Stimulated activated effector memory CD8-positive, alpha-beta T cell treated with anti-CD3 and anti-CD28 coated beads, Interleukin-12 subunit alpha, Interleukin-12 subunit beta, amount 100 ng/mL, for 72 hours (primary cell): ENCODE results near the gene LIN54.
A peak's percentile ranks its signal among the peaks of the same experiment; 100 is the strongest.
"Not testable (repeated sequence)": the region's sequence is repeated elsewhere in the genome, so short reads cannot be mapped to it uniquely, and the experiment has no call there.

Experiments
- ATAC-seq: fragments of 150-1000 bp; cut with Tn5 transposase; 2 replicates; pipeline ENCODE4 v1.10.0; 2021
- DNase-seq, 2 donors: peaks; one replicate each; pipeline ENCODE4 v3.0.0; 2021 to 2022; ENCODE audit warnings: low spot score in 2 of 2
- H3K27ac Mint-ChIP-seq: one replicate; pipeline ENCODE4 v1.8.0; 2022; ENCODE audit warnings: mild to moderate bottlenecking, mixed read lengths
- H3K36me3 Mint-ChIP-seq: one replicate; pipeline ENCODE4 v1.8.0; 2022; ENCODE audit warnings: mild to moderate bottlenecking, mixed read lengths
- H3K4me1 Mint-ChIP-seq: one replicate; pipeline ENCODE4 v1.8.0; 2022; ENCODE audit warnings: mixed read lengths
- H3K4me3 Mint-ChIP-seq: one replicate; pipeline ENCODE4 v1.8.0; 2022; ENCODE audit warnings: mild to moderate bottlenecking, mixed read lengths
- H3K9me3 Mint-ChIP-seq: one replicate; pipeline ENCODE4 v1.8.0; 2022; ENCODE audit warnings: mixed read lengths

LIN54 gene

DNA sequence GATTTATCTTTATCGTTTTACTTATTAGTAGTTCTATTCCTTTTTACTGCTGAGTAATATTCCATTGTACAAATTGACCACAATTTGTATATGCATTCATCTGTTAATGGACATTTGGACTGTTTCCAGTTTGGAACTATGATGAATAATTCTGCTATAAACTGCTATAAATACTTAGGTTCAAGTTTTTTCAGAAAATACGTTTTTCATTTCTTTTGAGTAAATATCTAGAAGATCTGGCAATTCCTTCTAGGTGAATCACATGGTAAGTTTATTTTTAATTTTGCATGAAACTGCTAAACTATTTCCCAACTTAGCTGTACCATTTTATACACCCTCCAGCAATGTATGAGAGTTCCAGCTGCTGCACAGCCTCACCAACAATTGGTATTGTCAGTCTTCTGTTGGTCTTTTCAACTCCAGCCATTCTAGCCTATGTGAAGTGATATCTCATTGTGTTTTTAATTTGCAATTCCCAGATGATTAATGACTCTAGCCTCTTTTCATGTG lies 22.2 kb downstream of the LIN54 start:
- Mint-ChIP-seq H3K9me3 (no peaks in the 10 kb centered on the region), H3K4me1 (peaks cover 15% of the 10 kb centered on the region), H3K27ac (no peak overlapping the region), H3K4me3 (no peak overlapping the region), H3K36me3 (peaks cover 21% of the 10 kb centered on the region)
- no peak for DNase-seq
- ATAC-seq: no peak

DNA sequence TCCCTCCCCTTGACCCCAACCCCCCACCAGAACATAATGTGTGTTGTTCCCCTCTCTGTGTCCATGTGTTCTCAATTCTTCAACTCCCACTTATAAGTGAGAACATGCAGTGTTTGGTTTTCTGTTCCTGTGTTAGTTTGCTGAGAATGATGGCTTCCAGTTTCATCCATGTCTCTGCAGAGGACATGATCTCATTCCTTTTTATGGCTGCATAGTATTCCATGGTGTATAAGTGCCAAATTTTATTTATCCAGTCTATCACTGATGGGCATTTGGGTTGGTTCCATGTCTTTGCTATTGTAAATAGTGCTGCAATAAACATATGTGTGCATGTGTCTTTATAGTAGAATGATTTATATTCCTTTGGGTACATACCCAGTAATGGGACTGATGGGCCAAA lies 23.1 kb downstream of the LIN54 start:
- H3K27ac Mint-ChIP-seq, DNase-seq, H3K9me3 Mint-ChIP-seq, ATAC-seq, H3K4me3 Mint-ChIP-seq: not testable (repeated sequence)
- Mint-ChIP-seq H3K36me3 (peaks cover 23% of the 10 kb centered on the region), H3K4me1 (peaks cover 15% of the 10 kb centered on the region)

DNA sequence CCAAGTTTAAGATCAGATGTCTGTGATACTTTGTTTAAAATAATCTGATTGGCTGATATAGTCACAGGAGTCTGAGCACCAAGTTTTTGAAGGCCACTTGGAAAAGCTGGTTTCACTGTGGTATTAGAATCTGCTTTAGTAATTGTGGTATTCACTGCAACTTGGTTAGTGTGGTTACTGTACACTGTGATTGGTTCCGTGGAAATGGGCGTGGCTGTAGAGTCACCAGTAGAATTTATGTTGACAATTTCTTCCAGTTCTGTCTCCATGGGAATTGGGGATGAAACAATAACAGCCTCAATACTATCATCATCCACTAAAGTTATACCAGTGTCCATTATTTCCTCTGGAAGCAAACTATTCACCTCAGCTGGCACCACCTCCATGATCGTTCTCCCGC lies 26.2 kb downstream of the LIN54 start:
- H3K4me1 Mint-ChIP-seq: peaks cover 5% of the 10 kb centered on the region
- no peak overlapping the region for H3K27ac Mint-ChIP-seq
- H3K36me3 Mint-ChIP-seq: peaks cover 33% of the 10 kb centered on the region
- no peaks in the 10 kb centered on the region for H3K9me3 Mint-ChIP-seq
- H3K4me3 Mint-ChIP-seq: no peak overlapping the region
- ATAC-seq (peak; percentile 40), DNase-seq (no peak)

DNA sequence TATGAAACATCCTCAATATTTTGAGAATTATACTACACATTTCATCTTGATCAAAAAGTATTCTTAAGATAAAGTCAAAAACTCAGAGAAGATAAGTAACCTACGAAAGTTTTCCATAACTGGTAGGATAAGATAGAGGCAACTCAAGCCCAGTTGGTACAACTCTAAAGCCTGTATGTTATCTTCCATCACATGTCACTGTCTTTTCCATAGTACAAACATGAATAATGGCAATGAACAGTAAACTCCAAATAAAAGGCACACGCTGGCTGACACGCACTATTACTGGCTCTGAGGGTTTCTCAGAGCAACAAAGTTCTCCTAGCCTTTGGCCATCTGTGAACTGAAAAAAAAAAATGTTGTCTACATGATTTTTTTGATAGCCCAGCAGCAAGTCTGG lies 27.2 kb downstream of the LIN54 start:
- no peak overlapping the region for H3K27ac Mint-ChIP-seq
- H3K9me3 Mint-ChIP-seq: no peaks in the 10 kb centered on the region
- H3K4me3 Mint-ChIP-seq: no peak overlapping the region
- DNase-seq: no peak
- ATAC-seq: no peak
- peaks cover 38% of the 10 kb centered on the region for H3K36me3 Mint-ChIP-seq
- H3K4me1 Mint-ChIP-seq: no peaks in the 10 kb centered on the region

DNA sequence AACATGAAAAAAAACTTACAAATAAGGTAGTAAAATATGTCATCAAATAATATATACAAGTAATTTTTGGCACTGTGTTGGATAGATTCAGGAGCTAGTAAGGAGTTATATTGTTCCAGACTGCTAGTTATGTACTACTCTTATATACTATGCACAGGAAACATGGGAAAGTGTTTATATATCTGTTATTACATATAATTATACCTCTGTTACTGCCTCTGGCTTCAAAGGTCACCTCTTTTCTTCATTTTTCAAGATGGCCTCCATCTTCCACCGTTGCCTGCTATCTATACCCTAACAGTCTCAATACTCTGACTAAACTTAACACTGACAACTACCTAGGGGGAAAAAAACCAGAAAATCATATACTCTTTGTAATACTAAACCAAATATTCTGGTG lies 29.5 kb downstream of the LIN54 start:
- Mint-ChIP-seq H3K4me3 (no peak overlapping the region), H3K9me3 (no peaks in the 10 kb centered on the region), H3K27ac (no peak overlapping the region), H3K4me1 (no peaks in the 10 kb centered on the region), H3K36me3 (peaks cover 50% of the 10 kb centered on the region)
- DNase-seq (no peak), ATAC-seq (no peak)

DNA sequence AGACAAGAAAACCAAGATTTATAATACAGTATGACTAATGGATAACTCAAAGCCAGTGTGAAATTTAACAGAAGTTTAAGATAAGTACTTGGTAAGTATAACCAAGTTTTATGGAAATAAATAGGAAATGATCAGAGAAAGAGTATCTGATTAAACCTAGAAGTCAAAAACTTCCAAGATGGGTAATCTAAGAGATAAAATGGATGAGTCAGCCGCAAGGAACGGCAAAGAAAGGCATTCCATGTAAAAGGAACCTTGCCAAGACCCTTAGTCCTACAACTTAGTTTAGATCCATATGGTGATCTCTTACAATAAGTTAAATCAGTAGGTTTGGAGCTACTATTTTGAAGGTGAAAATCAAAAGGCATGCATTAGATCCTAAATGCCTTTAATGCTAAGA lies 34.8 kb downstream of the LIN54 start:
- Mint-ChIP-seq H3K27ac (no peak overlapping the region), H3K4me3 (no peak overlapping the region), H3K36me3 (peaks cover 54% of the 10 kb centered on the region), H3K9me3 (no peaks in the 10 kb centered on the region), H3K4me1 (no peaks in the 10 kb centered on the region)
- ATAC-seq: no peak
- no peak for DNase-seq

DNA sequence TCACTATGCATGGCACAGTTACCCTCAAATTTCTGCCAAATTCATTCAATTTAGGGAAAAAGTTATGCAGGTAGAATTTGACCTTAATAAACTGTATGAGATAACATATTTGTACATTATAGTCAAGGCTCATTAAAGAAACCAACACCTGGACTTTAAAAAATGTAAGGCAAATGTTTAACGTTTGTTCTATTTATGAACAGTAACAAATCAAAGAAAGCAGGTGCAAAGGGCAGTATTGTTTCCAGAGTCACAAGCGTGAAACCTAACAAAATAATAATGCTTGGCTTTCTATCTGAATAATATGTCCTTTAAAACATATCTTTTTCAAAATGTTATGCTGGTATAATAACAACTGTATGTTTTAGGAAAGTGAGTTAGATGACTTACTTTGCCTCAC lies 41.2 kb downstream of the LIN54 start:
- Mint-ChIP-seq H3K36me3 (peaks cover 78% of the 10 kb centered on the region), H3K4me3 (no peak overlapping the region), H3K4me1 (no peaks in the 10 kb centered on the region), H3K9me3 (no peaks in the 10 kb centered on the region), H3K27ac (no peak overlapping the region)
- DNase-seq: no peak
- ATAC-seq: no peak

DNA sequence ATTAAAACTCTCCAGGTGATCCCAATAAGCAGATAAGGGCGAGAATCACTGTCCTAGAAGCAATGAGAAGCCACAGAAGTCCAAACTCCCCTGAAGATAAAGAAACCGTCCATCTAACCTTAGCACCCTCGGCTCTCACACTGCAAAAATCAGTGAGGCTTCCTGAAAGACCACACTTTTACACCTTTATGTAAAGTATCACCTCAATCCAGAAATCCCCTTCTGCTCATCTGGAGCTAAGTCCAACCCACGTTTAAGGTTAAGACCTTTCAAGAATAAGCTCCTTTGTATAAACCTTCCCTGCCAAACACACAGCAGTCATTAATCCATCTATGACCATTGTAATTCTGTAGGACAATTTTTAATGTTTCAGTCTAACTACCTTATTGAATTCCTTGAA lies 41.7 kb downstream of the LIN54 start:
- H3K4me3 Mint-ChIP-seq: no peak overlapping the region
- H3K27ac Mint-ChIP-seq: no peak overlapping the region
- H3K36me3 Mint-ChIP-seq: peaks cover 78% of the 10 kb centered on the region
- H3K4me1 Mint-ChIP-seq: no peaks in the 10 kb centered on the region
- DNase-seq (no peak), ATAC-seq (no peak)
- H3K9me3 Mint-ChIP-seq: no peaks in the 10 kb centered on the region

DNA sequence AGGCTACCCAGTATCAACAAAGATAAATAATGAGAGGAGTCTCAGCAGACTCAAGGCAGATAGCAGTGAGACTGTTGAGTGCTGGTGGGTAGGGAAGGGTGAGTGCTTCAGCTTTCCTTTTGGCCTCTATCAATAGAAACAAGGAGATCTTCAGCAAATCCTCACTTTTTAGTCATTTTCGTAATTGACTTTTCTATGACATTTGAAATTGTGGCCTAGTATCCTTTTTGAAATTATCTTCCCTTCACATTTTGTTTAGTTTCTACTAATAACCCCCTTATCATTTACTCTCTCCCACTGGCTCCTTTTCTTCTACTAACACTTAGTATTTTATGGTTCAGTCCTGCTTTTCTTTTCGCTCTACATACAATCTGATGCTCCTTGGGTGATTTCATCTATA lies 44.9 kb downstream of the LIN54 start:
- H3K9me3 Mint-ChIP-seq: no peaks in the 10 kb centered on the region
- no peak overlapping the region for H3K4me3 Mint-ChIP-seq
- H3K36me3 Mint-ChIP-seq: peaks cover 90% of the 10 kb centered on the region

DNA sequence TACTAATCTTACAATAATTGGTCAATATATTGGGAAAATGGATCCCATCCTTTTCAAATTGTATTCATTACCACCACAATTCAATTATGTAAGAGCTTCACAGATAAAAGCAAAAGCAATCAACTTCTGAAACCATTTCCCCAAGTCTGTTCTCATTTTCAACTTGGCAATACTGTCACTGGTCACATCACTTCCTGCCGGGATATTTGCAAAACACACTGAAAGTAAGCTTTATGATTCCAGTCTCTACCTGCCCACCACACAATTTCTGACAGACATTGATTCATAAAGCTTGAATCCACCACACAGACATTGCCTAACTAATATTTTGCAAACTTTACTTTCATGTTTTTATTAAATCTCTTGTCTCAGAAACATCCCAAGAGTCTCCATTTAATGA lies 53.6 kb downstream of the LIN54 start:
- no peak for DNase-seq
- Mint-ChIP-seq H3K36me3 (peaks cover 50% of the 10 kb centered on the region), H3K4me1 (peaks cover 11% of the 10 kb centered on the region), H3K9me3 (no peaks in the 10 kb centered on the region), H3K27ac (peak overlapping the region; percentile 0), H3K4me3 (no peak overlapping the region)
- no peak for ATAC-seq

More for the DNA sequence above, 44.9 kb downstream of the LIN54 start:
- DNase-seq: no peak
- ATAC-seq: no peak
- no peaks in the 10 kb centered on the region for H3K4me1 Mint-ChIP-seq
- no peak overlapping the region for H3K27ac Mint-ChIP-seq

DNA sequence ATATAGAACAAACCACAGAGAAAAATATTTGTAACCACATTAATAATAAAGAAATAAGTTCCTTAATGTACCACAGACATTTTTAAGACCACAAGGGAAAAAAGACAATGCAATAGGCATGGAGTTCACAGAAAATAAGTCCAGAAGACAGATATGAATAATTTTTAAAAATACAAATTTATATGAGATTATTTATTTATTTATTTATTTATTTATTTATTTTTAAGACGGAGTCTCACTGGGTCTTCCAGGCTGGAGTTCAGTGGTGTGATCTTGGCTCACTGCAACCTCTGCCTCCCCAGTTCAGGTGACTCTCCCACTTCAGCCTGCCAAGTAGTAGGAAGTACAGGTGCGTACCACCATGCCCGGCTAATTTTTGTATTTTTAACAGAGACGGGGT lies 56.4 kb downstream of the LIN54 start:
- Mint-ChIP-seq H3K9me3 (no peaks in the 10 kb centered on the region), H3K36me3 (peaks cover 21% of the 10 kb centered on the region), H3K4me1 (peaks cover 11% of the 10 kb centered on the region), H3K27ac (no peak overlapping the region), H3K4me3 (no peak overlapping the region)
- no peak for DNase-seq
- no peak for ATAC-seq

DNA sequence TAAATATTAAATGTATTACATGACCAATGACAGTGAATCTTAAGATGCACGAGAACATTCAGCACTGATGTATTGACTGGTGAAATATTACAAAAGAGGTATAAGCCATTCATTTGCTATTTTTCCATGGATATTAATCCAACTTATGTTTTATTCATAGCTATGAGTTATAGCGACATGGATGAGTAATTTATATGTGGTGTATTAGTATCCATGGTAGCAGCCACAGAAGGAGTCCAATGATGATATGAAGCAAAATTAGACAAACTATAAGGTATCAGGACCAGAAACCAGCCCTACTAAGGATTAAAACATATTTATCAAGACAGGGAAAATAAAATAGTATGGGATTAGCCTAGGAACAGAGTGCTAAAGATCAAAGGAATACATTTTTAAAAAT lies 59.4 kb downstream of the LIN54 start:
- Mint-ChIP-seq H3K27ac (no peak overlapping the region), H3K36me3 (peaks cover 16% of the 10 kb centered on the region), H3K4me3 (no peak overlapping the region), H3K4me1 (no peaks in the 10 kb centered on the region), H3K9me3 (no peaks in the 10 kb centered on the region)
- DNase-seq (no peak), ATAC-seq (no peak)

DNA sequence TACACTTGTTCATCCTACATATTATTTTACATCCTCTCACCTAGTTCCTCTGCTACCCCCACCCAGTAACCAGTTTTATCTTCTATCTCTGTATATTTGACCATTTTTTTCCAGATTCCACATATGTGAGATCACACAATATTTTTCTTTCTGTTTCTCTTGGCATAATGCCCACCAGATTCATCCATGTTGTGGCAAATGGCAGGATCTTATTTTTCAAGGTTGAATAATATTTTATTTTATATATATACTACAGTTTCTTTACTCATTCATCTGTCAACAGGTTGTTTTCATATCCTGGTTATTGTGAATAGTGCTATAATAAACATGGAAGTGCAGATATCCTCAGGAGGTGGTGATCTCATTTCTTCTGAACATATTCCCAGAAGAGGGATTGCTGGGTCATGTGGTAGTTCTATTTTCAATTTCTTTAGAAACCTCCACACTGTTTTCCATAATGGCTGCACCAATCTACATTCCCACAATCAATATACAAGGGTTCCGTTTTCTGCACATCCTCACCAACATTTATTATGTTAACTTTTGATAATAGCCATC lies 61.9 kb downstream of the LIN54 start:
- Mint-ChIP-seq H3K9me3 (no peaks in the 10 kb centered on the region), H3K4me1 (no peaks in the 10 kb centered on the region), H3K4me3 (no peak overlapping the region), H3K36me3 (peaks cover 23% of the 10 kb centered on the region), H3K27ac (no peak overlapping the region)
- ATAC-seq: no peak
- DNase-seq: no peak

DNA sequence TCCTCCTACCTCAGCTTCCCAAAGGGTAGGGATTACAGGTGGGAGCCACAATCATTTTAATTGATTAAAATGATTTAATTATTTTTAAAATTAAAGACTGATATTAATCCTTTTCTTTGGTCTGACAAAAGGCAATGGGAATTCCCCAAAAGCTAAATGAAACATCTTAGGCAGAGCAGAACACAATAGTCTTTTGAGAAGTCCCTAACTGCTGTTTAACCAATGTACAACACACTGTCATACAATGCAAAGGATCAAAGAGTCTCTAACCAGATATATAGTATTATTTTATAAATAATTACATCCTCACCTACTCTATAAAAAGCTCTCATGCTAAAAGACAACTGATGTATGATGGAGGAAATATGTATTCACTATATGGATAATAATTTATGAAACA lies 63.1 kb downstream of the LIN54 start:
- DNase-seq (no peak), ATAC-seq (no peak)
- H3K9me3 Mint-ChIP-seq: no peaks in the 10 kb centered on the region
- H3K36me3 Mint-ChIP-seq: peaks cover 23% of the 10 kb centered on the region
- no peak overlapping the region for H3K4me3 Mint-ChIP-seq
- no peaks in the 10 kb centered on the region for H3K4me1 Mint-ChIP-seq
- H3K27ac Mint-ChIP-seq: no peak overlapping the region

DNA sequence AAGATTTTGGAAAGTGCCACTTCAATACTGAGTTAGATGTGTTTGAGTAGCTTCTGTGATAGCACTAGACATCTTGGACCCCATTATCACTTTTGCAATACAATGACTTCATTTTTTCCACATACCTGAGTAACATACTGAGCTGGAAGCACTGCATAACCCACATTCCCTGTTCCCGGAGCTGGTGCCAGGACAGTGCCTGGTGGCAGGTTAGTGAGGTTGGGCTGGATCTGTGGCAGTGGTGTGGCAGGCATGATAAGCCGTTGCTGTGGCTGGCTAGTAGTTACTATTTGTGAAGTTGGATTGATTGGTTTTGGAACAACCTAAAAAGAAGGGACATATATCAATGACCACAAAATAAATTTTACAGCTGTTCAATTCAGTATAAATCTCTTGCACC lies 71.2 kb downstream of the LIN54 start:
- DNase-seq (no peak), ATAC-seq (no peak)
- Mint-ChIP-seq H3K27ac (no peak overlapping the region), H3K9me3 (no peaks in the 10 kb centered on the region), H3K4me3 (no peak overlapping the region), H3K4me1 (no peaks in the 10 kb centered on the region), H3K36me3 (peaks cover 83% of the 10 kb centered on the region)

DNA sequence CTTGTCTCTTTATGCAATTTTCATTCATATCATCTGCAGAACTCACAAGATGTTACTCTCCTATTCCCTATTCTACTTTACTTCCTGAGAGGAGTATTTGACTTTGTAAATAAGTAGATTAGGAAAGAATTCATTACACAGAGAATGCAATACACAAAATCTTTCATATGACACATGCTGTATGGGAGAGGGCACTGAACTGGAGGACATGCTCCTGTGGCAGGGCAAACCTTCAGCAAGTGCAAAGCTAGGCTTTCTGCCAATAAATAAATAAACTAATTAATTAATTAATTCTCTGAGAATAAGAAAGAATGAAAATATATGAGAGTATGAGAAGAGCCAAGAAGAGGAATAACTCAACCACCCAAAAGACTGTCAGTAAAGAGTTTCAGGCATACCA lies 76.2 kb downstream of the LIN54 start:
- DNase-seq (no peak), ATAC-seq (no peak)
- Mint-ChIP-seq H3K4me1 (no peaks in the 10 kb centered on the region), H3K36me3 (peaks cover 94% of the 10 kb centered on the region), H3K4me3 (no peak overlapping the region), H3K27ac (no peak overlapping the region), H3K9me3 (no peaks in the 10 kb centered on the region)
